ENCODE results near the gene SCUBE2.

DNA sequence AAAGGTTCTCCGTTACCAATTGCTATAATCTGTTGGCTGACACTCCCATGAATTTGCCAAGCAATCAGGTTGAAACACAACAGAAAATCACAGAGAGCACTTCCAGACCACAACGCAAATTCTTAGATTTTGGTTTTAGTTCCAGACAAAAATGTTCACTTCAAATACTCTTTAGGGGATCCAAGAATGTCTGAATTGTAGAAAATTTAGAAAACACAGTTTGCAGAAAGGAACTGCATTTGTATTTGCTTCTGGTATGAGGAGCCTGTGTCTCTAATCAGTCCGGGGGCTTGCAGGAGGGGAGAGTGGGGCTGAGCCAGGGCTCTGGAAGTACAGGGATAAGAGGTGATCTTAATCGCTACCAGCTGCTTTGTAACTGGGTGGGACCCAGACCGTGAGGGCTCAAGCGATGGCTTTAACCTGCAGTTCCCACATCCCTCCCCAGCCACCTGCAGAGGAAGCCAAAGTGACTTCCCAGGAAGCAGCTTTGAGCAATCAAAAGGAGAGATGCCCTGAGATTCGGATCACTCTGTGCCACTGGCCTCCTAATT is 18.7 kb downstream of the SCUBE2 start:
- no peak for TF ChIP-seq POLR2AphosphoS5 (IDR thresholded peaks at IDR 0.05; ENCODE audit: insufficient read depth in 1 of 2, low read depth in 1 of 2)
- no peak for TF ChIP-seq POLR2A (IDR thresholded peaks at IDR 0.05)

All from vagina (tissue), 2 donors.